AG04450 (cell line): ENCODE measurements around the gene ZC3H6. TPM values are rescaled to one million over a fixed set of nuclear protein-coding genes. Genes with fewer than 3 reads are reported as not detected.

Experiments used
- CTCF ChIA-PET: fragments of 300-600, 350-600 bp; formaldehyde crosslinking; extraction: SDS; loops from one replicate; lab custom pipeline; 2022; ENCODE audit warnings: antibody characterized with exemption, inconsistent platforms; lab: Charles Lee
- POLR2A ChIA-PET: fragments of 350-600 bp; formaldehyde crosslinking; extraction: SDS; loops from one replicate; lab custom pipeline; 2021; ENCODE audit warnings: antibody characterized with exemption, inconsistent platforms; lab: Yijun Ruan, JAX
- DNase-seq: peaks from one replicate; pipeline ENCODE4 v3.0.0-alpha.2; 2011; ENCODE audit warnings: low read depth, low spot score
- H3K27ac ChIP-seq: one replicate; pipeline ENCODE4 v1.5.1; 2012; ENCODE audit warnings: low read depth, low read length, control low read depth
- H3K27me3 ChIP-seq: one replicate; pipeline ENCODE4 v1.6.0; 2012; ENCODE audit warnings: low read length; ENCODE audit not compliant: control insufficient read depth, insufficient read depth
- H3K4me3 ChIP-seq: 2 replicates; pipeline ENCODE4 v1.5.1; 2011; ENCODE audit warnings: mild to moderate bottlenecking, low read depth, low read length, control low read depth
- H3K9me3 ChIP-seq: 2 replicates; pipeline ENCODE4 v1.5.1; 2012; ENCODE audit warnings: low read length; ENCODE audit not compliant: control insufficient read depth, insufficient read depth
- polyA plus RNA-seq: library from polyadenylated mRNA; depleted of rRNA; stranded (reverse); fragments of >200 nt; gene quantifications from 2 replicates; pipeline ENCODE4 v1.2.3, GENCODE V29; 2011
- TF ChIP-seq, protein P1 (sequence below): IDR thresholded peaks from 2 replicates; pipeline ENCODE4 v1.5.1; 2011; ENCODE audit warnings: low read depth, low read length, control low read depth, inconsistent platforms

The ZC3H6 gene
- polyA plus RNA-seq, 1 experiment, result 1.5 TPM

- peaks cover 5% of the 10 kb centered on the region for H3K27me3 ChIP-seq
- ChIA-PET CTCF (interaction anchor here (0.6 to 2.4 kb wide), 20 partner anchors 9 to 324 kb away, joined by 3 to 11 read pairs (median 4); partner anchors contain the start of genes CHCHD5 and RGPD8), POLR2A (interaction anchor here (0.7 kb wide), 1 partner anchor 174 kb away, joined by 6 read pairs; the partner anchor contains the start of gene RGPD8)
- no peaks in the 10 kb centered on the region; the same call in 1 of the 2 replicates for H3K9me3 ChIP-seq
- DNase-seq, result peak; percentile 50
- H3K27ac ChIP-seq, result no peak overlapping the region
- TF ChIP-seq, protein P1, sequence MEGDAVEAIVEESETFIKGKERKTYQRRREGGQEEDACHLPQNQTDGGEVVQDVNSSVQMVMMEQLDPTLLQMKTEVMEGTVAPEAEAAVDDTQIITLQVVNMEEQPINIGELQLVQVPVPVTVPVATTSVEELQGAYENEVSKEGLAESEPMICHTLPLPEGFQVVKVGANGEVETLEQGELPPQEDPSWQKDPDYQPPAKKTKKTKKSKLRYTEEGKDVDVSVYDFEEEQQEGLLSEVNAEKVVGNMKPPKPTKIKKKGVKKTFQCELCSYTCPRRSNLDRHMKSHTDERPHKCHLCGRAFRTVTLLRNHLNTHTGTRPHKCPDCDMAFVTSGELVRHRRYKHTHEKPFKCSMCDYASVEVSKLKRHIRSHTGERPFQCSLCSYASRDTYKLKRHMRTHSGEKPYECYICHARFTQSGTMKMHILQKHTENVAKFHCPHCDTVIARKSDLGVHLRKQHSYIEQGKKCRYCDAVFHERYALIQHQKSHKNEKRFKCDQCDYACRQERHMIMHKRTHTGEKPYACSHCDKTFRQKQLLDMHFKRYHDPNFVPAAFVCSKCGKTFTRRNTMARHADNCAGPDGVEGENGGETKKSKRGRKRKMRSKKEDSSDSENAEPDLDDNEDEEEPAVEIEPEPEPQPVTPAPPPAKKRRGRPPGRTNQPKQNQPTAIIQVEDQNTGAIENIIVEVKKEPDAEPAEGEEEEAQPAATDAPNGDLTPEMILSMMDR, result peak; percentile 99
- no peak overlapping the region for H3K4me3 ChIP-seq
Observed at GRCh38 chr2:112259509-112260294, 15.7 kb upstream of the ZC3H6 start.

DNA sequence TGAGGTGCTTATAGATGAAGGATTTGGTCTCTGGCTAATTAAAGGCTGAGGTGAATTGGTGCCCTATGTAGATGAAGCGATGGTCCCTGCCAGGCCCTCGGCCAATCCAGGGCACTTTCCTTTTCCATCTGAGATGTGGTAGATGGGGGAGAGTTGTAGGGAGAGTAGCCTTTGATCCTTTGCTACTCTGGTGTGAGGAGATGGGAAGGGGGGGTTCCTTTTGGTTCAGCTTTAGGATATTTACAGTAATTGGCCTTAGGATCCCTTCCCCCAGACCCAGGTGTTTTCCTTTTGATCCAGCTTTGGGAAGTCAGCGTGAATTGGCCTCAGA lies 15.1 kb upstream of the ZC3H6 start:
- no peaks in the 10 kb centered on the region; the same call in 1 of the 2 replicates for H3K9me3 ChIP-seq
- CTCF ChIA-PET, result interaction anchor here (0.6 to 2.4 kb wide), 8 partner anchors 9 to 324 kb away, joined by 3 to 11 read pairs (median 8); partner anchors contain the start of genes CHCHD5 and RGPD8
- POLR2A ChIA-PET, result no interaction called here

DNA sequence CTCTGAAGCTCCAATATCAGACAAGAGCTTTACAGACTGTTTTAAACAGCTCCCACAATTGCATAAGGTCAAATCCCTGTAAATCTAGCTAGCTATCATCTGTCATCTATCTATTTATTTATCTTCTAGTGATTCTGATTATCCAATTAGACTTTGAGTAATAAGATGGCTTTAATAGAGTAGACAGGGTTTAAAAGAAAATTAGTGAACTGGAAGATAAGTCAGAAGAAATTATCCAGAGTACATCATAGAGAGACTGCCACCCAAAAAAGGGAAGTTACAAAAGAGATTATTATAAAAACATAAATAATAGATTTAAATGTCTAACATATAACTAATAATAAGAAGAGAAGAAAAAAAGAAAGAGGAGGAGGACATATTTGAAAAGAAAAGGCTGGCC lies 12.5 kb upstream of the ZC3H6 start:
- ChIA-PET CTCF (interaction anchor here (1.0 to 1.2 kb wide), 2 partner anchors 12 to 141 kb away, joined by 3 read pairs; no protein-coding TSS in a partner anchor), POLR2A (no interaction called here)
- TF ChIP-seq, protein P1, result no peak
- DNase-seq, result no peak
- peaks cover 6% of the 10 kb centered on the region for H3K27me3 ChIP-seq
- H3K27ac ChIP-seq, result no peak overlapping the region
- no peaks in the 10 kb centered on the region; the same call in 1 of the 2 replicates for H3K9me3 ChIP-seq
- no peak overlapping the region for H3K4me3 ChIP-seq

More for the DNA sequence above, 15.1 kb upstream of the ZC3H6 start:
- Histone ChIP-seq H3K27ac (no peak overlapping the region), H3K4me3 (no peak overlapping the region), H3K27me3 (peaks cover 6% of the 10 kb centered on the region)
- DNase-seq, result no peak
- TF ChIP-seq, protein P1, result no peak

DNA sequence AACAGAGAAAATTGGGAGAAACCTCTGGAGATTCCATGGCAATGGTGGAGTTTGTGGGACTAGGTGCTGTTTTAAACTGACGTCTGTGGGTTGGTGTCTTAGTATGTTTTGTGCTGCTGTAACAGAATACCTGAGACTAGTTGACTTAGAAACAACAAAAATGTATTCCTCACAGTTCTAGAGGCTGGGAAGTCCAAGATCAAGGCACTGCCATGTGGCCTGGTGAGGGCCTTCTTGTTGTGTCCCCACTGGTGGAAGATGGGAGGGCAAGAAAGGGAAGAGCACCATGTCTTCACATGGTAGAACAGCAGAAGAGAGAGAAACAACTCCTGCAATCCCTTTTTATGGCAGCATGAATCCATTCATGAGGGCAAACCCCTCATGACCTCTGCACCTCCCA lies 6.8 kb upstream of the ZC3H6 start:
- no peak for DNase-seq
- ChIA-PET CTCF (interaction anchor here (2.0 kb wide), 1 partner anchor 9 kb away, joined by 11 read pairs; no protein-coding TSS in a partner anchor), POLR2A (no interaction called here)
- Histone ChIP-seq H3K27me3 (peaks cover 6% of the 10 kb centered on the region), H3K9me3 (no peaks in the 10 kb centered on the region; the same call in 1 of the 2 replicates), H3K4me3 (no peak overlapping the region), H3K27ac (no peak overlapping the region)
- TF ChIP-seq, protein P1, result no peak

- CTCF ChIA-PET, result interaction anchor here (0.5 to 1.9 kb wide), 2 partner anchors 13 to 142 kb away, joined by 3 to 8 read pairs; no protein-coding TSS in a partner anchor
- POLR2A ChIA-PET, result no interaction called here
- Histone ChIP-seq H3K9me3 (no peaks in the 10 kb centered on the region; the same call in none of the 2 replicates), H3K4me3 (no peak overlapping the region), H3K27ac (no peak overlapping the region), H3K27me3 (no peaks in the 10 kb centered on the region)
- TF ChIP-seq, protein P1, result no peak
- DNase-seq, result no peak
Observed at GRCh38 chr2:112272669-112273068, 2.7 kb upstream of the ZC3H6 start.
